HCT116 (cell line): ENCODE results near the gene C14orf93. TPM values are rescaled to one million over a fixed set of nuclear protein-coding genes. Genes with fewer than 3 reads are reported as not detected.

Experiments
- ATAC-seq: fragments of 200-7000 bp; cut with Tn5 transposase; 2 replicates; pipeline ENCODE4 v1.9.1; 2020; ENCODE audit warnings: mild to moderate bottlenecking, moderate library complexity
- BruUV-seq: library from RNA; stranded (reverse); fragments of 400-500 nt; replicated peaks from 2 replicates; lab custom pipeline; 2021; lab: Mats Ljungman, UMichigan
- CTCF ChIA-PET: fragments of 300-600 bp; sonication (Branson Sonifier 250); formaldehyde crosslinking; loops from one replicate; lab custom pipeline; 2021; ENCODE audit warnings: antibody characterized with exemption; lab: Charles Lee
- POLR2A ChIA-PET: fragments of 300-600, 350-600 bp; sonication (Branson Sonifier 250); formaldehyde crosslinking; loops from one replicate; lab custom pipeline; 2021; ENCODE audit warnings: antibody characterized with exemption; lab: Charles Lee
- RAD21 ChIA-PET, 2 experiments: fragments of 300-600 bp; sonication (Branson Sonifier 250); formaldehyde crosslinking; loops; one replicate each; lab custom pipeline; 2023; ENCODE audit warnings: low total read pairs in 2 of 2; ENCODE audit not compliant: uncharacterized antibody in 2 of 2, unreplicated experiment in 2 of 2, low non-redundant PET in 1 of 2; lab: Charles Lee
- DNase-seq: peaks from one replicate; pipeline ENCODE4 v3.0.0-alpha.2; 2010; ENCODE audit warnings: low read depth, low spot score
- H2AFZ ChIP-seq: fragments of 200-600 bp; shearing (Covaris generic), sonication (generic); 2 replicates; pipeline ENCODE4 v1.6.1; 2017; ENCODE audit warnings: low read depth, mixed run types, mixed read lengths, antibody characterized with exemption, low read length; ENCODE audit not compliant: poor library complexity, severe bottlenecking
- H3K27ac ChIP-seq: 2 replicates; pipeline ENCODE4 v1.5.1; 2012; ENCODE audit warnings: low read depth, low read length
- H3K27me3 ChIP-seq: fragments of 200-600 bp; sonication (generic); 2 replicates; pipeline ENCODE4 v1.6.1; 2016; ENCODE audit warnings: mixed run types, low read length, mixed read lengths; ENCODE audit not compliant: insufficient read depth
- H3K36me3 ChIP-seq, 2 experiments: fragments of 200-500 bp in 1 of 2; fragments of 200-600 bp in 1 of 2; sonication (Bioruptor generic) in 1 of 2; sonication (generic) in 1 of 2; 2 replicates each; pipeline versions ENCODE4 v1.5.1 to v1.6.1; 2014 to 2016; ENCODE audit warnings: low read length in 2 of 2, inconsistent platforms in 1 of 2, mixed read lengths in 1 of 2, mixed run types in 1 of 2; ENCODE audit not compliant: insufficient read depth in 2 of 2, control insufficient read depth in 1 of 2
- H3K4me1 ChIP-seq, 2 experiments: fragments of 200-600 bp in 1 of 2; sonication (generic) in 1 of 2; 2 replicates each; pipeline versions ENCODE4 v1.5.1 to v1.6.1; 2012 to 2017; ENCODE audit warnings: low read length in 2 of 2, inconsistent platforms in 1 of 2, mild to moderate bottlenecking in 1 of 2, mixed read lengths in 1 of 2, mixed run types in 1 of 2, moderate library complexity in 1 of 2; ENCODE audit not compliant: insufficient read depth in 2 of 2, control insufficient read depth in 1 of 2
- H3K4me2 ChIP-seq: fragments of 200-600 bp; sonication (generic); 2 replicates; pipeline ENCODE4 v1.6.1; 2017; ENCODE audit warnings: mixed run types, low read length, mixed read lengths
- H3K4me3 ChIP-seq, 2 experiments: fragments of 200-600 bp in 1 of 2; sonication (generic) in 1 of 2; replicated peaks in 1 of 2; 2 replicates each; pipeline ENCODE4 v1.5.1; 2011 to 2016; ENCODE audit warnings: low read length in 2 of 2, control low read depth in 1 of 2, low read depth in 1 of 2, mild to moderate bottlenecking in 1 of 2, mixed read lengths in 1 of 2, mixed run types in 1 of 2
- H3K79me2 ChIP-seq: fragments of 200-600 bp; sonication (generic); 2 replicates; pipeline ENCODE4 v1.6.1; 2017; ENCODE audit warnings: mild to moderate bottlenecking, mixed run types, low read length, moderate library complexity, mixed read lengths; ENCODE audit not compliant: insufficient read depth
- H3K9ac ChIP-seq: fragments of 200-600 bp; sonication (generic); 2 replicates; pipeline ENCODE4 v1.6.1; 2016; ENCODE audit warnings: low read length, mixed read lengths
- H3K9me2 ChIP-seq: fragments of 200-600 bp; sonication (generic), shearing (Covaris generic); 2 replicates; pipeline ENCODE4 v1.6.1; 2017; ENCODE audit warnings: mixed run types, mild to moderate bottlenecking, moderate library complexity; ENCODE audit not compliant: insufficient read depth
- H3K9me3 ChIP-seq, 2 experiments: fragments of 200-500 bp in 1 of 2; fragments of 200-600 bp in 1 of 2; sonication (Bioruptor generic) in 1 of 2; sonication (generic) in 1 of 2; 2 replicates each; pipeline ENCODE4 v1.6.1; 2014 to 2017; ENCODE audit warnings: low read length in 2 of 2, mixed read lengths in 2 of 2, inconsistent platforms in 1 of 2, low read depth in 1 of 2, mild to moderate bottlenecking in 1 of 2, mixed run types in 1 of 2, moderate library complexity in 1 of 2; ENCODE audit not compliant: control insufficient read depth in 1 of 2, insufficient read depth in 1 of 2
- H4K20me1 ChIP-seq: fragments of 200-600 bp; sonication (generic), shearing (Covaris generic); 2 replicates; pipeline ENCODE4 v1.6.1; 2017; ENCODE audit warnings: mixed run types, mild to moderate bottlenecking, moderate library complexity; ENCODE audit not compliant: insufficient read depth
- CBX3 ChIP-seq: IDR thresholded peaks from 2 replicates; pipeline ENCODE4 v1.6.1; 2012; ENCODE audit warnings: low read depth
- CEBPB ChIP-seq: IDR thresholded peaks from 2 replicates; pipeline ENCODE4 v1.6.1; 2012; ENCODE audit warnings: low read depth
- EGR1 ChIP-seq: IDR thresholded peaks from 2 replicates; pipeline ENCODE4 v1.6.1; 2012; ENCODE audit warnings: low read depth
- ELF1 ChIP-seq: IDR thresholded peaks from 2 replicates; pipeline ENCODE4 v1.6.1; 2012; ENCODE audit warnings: low read depth, borderline replicate concordance
- EZH2phosphoT487 ChIP-seq: fragments of 200-600 bp; IDR thresholded peaks from 2 replicates; pipeline ENCODE4 v1.6.1; 2018; ENCODE audit warnings: antibody characterized with exemption, borderline replicate concordance
- FOSL1 ChIP-seq: IDR thresholded peaks from 2 replicates; pipeline ENCODE4 v1.6.1; 2012; ENCODE audit warnings: low read depth
- JUND ChIP-seq: IDR thresholded peaks from 2 replicates; pipeline ENCODE4 v1.6.1; 2012
- POLR2A ChIP-seq: IDR thresholded peaks from 2 replicates; pipeline ENCODE4 v1.7.0; 2011; ENCODE audit warnings: borderline replicate concordance; ENCODE audit not compliant: insufficient read depth, insufficient read length; ENCODE audit errors: extremely low read depth
- RAD21 ChIP-seq: IDR thresholded peaks from 2 replicates; pipeline ENCODE4 v1.6.1; 2012; ENCODE audit warnings: low read depth, mild to moderate bottlenecking
- SIN3A ChIP-seq: IDR thresholded peaks from 2 replicates; pipeline ENCODE4 v1.6.1; 2012; ENCODE audit warnings: low read depth
- SP1 ChIP-seq: IDR thresholded peaks from 2 replicates; pipeline ENCODE4 v1.6.1; 2012; ENCODE audit warnings: low read depth
- TCF7L2 ChIP-seq: IDR thresholded peaks from 2 replicates; pipeline ENCODE4 v1.7.0; 2011; ENCODE audit warnings: borderline replicate concordance, inconsistent platforms; ENCODE audit not compliant: insufficient read depth, insufficient read length; ENCODE audit errors: extremely low read depth
- YY1 ChIP-seq: IDR thresholded peaks from 2 replicates; pipeline ENCODE4 v1.6.1; 2011; ENCODE audit warnings: low read length, low read depth, moderate library complexity, mild to moderate bottlenecking; ENCODE audit not compliant: insufficient replicate concordance; ENCODE audit errors: extremely low read depth
- intact Hi-C: fragments of 100-400 bp; cut with micrococcal nuclease; formaldehyde crosslinking; loops from 2 replicates; pipeline ENCODE4 v1.10.0; 2022
- total RNA-seq: library from RNA; stranded (reverse); gene quantifications from one replicate; pipeline ENCODE4 v1.2.1, GENCODE V29; 2021; ENCODE audit not compliant: unreplicated experiment
- TF ChIP-seq, protein P1 (sequence below): IDR thresholded peaks from 2 replicates; pipeline ENCODE4 v1.6.1; 2012
- TF ChIP-seq, protein P2 (sequence below), 3 experiments: fragments of 200-600 bp in 1 of 3; sonication (generic) in 1 of 3; IDR thresholded peaks in 2 of 3; conservative IDR thresholded peaks in 1 of 3; 2 replicates each; pipeline ENCODE4 v1.5.1; 2012 to 2017; ENCODE audit warnings: low read depth in 2 of 3, low read length in 2 of 3, antibody characterized with exemption in 1 of 3, borderline replicate concordance in 1 of 3, control low read depth in 1 of 3, mild to moderate bottlenecking in 1 of 3, mixed read lengths in 1 of 3, mixed run types in 1 of 3, moderate library complexity in 1 of 3; ENCODE audit not compliant: insufficient read depth in 1 of 3
- TF ChIP-seq, protein P3 (sequence below): IDR thresholded peaks from 2 replicates; pipeline ENCODE4 v1.6.1; 2011; ENCODE audit warnings: mild to moderate bottlenecking, low read length, moderate library complexity; ENCODE audit not compliant: insufficient replicate concordance; ENCODE audit errors: extremely low read depth
- TF ChIP-seq, protein P4 (sequence below): IDR thresholded peaks from 2 replicates; pipeline ENCODE4 v1.6.1; 2012; ENCODE audit warnings: low read depth

C14orf93 gene
- total RNA-seq, 1 experiment from 2014 or later: 13.7 TPM

DNA sequence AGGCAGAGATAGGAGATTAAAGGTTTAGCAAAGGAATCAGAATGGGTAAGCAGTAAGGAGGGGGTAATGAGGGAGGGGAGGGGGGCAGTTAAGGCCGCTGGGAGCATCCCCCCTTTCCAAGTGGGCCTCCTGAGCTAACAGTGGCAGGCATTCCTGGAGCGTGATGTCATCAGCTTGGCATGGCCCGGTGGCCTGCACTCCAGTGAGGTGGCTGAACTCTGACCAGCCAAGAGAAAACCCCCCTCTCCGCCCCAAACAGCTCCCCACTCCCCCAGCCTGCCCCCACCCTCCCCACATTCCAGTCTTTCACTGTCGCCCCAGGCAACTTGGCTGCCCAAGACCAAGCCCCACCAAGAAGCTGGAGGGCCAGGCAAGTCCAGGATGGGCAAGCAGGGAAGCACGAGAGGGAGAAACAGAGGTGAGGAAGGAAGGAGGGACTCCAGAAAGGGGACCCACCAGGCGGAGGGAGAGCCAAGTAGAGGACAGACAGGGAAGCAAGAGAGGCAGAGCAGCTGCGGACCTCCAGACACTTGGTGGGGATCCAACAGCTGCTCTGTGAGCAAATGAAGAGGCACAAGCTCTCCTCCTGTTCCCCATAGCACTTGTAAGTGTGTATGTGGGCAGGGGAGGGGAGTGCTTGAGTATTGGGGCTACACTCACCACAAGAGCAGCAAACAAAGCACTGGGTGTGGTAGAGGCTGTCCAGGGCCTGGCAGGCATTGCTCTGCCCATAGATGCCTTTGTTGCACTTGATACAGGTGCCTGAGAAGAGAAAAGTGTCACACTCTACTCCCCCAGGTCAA, 32.1 kb downstream of the C14orf93 start:
- Histone ChIP-seq H3K9me3 (no peaks in the 10 kb centered on the region), H3K36me3 (peaks cover 2 to 26% of the 10 kb centered on the region in 2 experiments; a peak in 2 of 4 replicates), H3K9ac (peak overlapping the region; percentile 90), H3K4me1 (peaks cover 58 to 59% of the 10 kb centered on the region in 2 experiments), H3K79me2 (peaks cover 53% of the 10 kb centered on the region)
- TF ChIP-seq FOSL1: no peak
- no peak for TF ChIP-seq RAD21
- TF ChIP-seq, protein P1, sequence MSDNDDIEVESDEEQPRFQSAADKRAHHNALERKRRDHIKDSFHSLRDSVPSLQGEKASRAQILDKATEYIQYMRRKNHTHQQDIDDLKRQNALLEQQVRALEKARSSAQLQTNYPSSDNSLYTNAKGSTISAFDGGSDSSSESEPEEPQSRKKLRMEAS: no peak
- no peak for TF ChIP-seq POLR2A
- TF ChIP-seq ELF1: no peak
- no peak for TF ChIP-seq JUND
- no peak for TF ChIP-seq TCF7L2
- no peak for TF ChIP-seq SIN3A
- TF ChIP-seq CEBPB: no peak
- TF ChIP-seq SP1: no peak
- no peak for TF ChIP-seq CBX3
- no peak for TF ChIP-seq YY1
- TF ChIP-seq, protein P2, sequence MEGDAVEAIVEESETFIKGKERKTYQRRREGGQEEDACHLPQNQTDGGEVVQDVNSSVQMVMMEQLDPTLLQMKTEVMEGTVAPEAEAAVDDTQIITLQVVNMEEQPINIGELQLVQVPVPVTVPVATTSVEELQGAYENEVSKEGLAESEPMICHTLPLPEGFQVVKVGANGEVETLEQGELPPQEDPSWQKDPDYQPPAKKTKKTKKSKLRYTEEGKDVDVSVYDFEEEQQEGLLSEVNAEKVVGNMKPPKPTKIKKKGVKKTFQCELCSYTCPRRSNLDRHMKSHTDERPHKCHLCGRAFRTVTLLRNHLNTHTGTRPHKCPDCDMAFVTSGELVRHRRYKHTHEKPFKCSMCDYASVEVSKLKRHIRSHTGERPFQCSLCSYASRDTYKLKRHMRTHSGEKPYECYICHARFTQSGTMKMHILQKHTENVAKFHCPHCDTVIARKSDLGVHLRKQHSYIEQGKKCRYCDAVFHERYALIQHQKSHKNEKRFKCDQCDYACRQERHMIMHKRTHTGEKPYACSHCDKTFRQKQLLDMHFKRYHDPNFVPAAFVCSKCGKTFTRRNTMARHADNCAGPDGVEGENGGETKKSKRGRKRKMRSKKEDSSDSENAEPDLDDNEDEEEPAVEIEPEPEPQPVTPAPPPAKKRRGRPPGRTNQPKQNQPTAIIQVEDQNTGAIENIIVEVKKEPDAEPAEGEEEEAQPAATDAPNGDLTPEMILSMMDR (IDR thresholded peaks at IDR 0.05 in 2 of 3, conservative IDR thresholded peaks at IDR 0.05 in 1 of 3; ENCODE audit: borderline replicate concordance in 1 of 3, insufficient read depth in 1 of 3, low read depth in 2 of 3, low read length in 2 of 3): no peak
- no peak for TF ChIP-seq EZH2phosphoT487
- TF ChIP-seq, protein P3, sequence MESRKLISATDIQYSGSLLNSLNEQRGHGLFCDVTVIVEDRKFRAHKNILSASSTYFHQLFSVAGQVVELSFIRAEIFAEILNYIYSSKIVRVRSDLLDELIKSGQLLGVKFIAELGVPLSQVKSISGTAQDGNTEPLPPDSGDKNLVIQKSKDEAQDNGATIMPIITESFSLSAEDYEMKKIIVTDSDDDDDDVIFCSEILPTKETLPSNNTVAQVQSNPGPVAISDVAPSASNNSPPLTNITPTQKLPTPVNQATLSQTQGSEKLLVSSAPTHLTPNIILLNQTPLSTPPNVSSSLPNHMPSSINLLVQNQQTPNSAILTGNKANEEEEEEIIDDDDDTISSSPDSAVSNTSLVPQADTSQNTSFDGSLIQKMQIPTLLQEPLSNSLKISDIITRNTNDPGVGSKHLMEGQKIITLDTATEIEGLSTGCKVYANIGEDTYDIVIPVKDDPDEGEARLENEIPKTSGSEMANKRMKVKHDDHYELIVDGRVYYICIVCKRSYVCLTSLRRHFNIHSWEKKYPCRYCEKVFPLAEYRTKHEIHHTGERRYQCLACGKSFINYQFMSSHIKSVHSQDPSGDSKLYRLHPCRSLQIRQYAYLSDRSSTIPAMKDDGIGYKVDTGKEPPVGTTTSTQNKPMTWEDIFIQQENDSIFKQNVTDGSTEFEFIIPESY: no peak
- no peak for TF ChIP-seq EGR1
- TF ChIP-seq, protein P4, sequence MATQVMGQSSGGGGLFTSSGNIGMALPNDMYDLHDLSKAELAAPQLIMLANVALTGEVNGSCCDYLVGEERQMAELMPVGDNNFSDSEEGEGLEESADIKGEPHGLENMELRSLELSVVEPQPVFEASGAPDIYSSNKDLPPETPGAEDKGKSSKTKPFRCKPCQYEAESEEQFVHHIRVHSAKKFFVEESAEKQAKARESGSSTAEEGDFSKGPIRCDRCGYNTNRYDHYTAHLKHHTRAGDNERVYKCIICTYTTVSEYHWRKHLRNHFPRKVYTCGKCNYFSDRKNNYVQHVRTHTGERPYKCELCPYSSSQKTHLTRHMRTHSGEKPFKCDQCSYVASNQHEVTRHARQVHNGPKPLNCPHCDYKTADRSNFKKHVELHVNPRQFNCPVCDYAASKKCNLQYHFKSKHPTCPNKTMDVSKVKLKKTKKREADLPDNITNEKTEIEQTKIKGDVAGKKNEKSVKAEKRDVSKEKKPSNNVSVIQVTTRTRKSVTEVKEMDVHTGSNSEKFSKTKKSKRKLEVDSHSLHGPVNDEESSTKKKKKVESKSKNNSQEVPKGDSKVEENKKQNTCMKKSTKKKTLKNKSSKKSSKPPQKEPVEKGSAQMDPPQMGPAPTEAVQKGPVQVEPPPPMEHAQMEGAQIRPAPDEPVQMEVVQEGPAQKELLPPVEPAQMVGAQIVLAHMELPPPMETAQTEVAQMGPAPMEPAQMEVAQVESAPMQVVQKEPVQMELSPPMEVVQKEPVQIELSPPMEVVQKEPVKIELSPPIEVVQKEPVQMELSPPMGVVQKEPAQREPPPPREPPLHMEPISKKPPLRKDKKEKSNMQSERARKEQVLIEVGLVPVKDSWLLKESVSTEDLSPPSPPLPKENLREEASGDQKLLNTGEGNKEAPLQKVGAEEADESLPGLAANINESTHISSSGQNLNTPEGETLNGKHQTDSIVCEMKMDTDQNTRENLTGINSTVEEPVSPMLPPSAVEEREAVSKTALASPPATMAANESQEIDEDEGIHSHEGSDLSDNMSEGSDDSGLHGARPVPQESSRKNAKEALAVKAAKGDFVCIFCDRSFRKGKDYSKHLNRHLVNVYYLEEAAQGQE: no peak
- TF ChIP-seq, all 23 proteins: peak for 0
- Histone ChIP-seq H2AFZ (no peak overlapping the region), H4K20me1 (no peaks in the 10 kb centered on the region), H3K4me3 (peak overlapping the region in 1 of 2 experiments; percentile 38; a peak in 3 of 4 replicates), H3K4me2 (peak overlapping the region; percentile 97), H3K27ac (peak overlapping the region; percentile 95), H3K27me3 (no peaks in the 10 kb centered on the region), H3K9me2 (no peaks in the 10 kb centered on the region)
- RAD21 ChIA-PET: interaction anchor here (0.6 to 1.1 kb wide), 2 partner anchors 23 to 48 kb away, joined by 4 read pairs; no protein-coding TSS in a partner anchor
- intact Hi-C loops: no loop called here
- ATAC-seq (peak; percentile 39), DNase-seq (no peak)
- POLR2A ChIA-PET: interaction anchor here (0.6 to 2.1 kb wide), 3 partner anchors 9 to 41 kb away, joined by 3 to 12 read pairs (median 4); no protein-coding TSS in a partner anchor
- CTCF ChIA-PET: interaction anchor here (1.0 to 2.6 kb wide), 8 partner anchors 9 to 418 kb away, joined by 3 to 22 read pairs (median 8); partner anchors contain the start of gene PRMT5
- no TSS peak for BruUV-seq
